ENCODE results near the gene KCNQ5.

- no peak for TF ChIP-seq POLR2A (IDR thresholded peaks at IDR 0.05)
- TF ChIP-seq, protein P1, sequence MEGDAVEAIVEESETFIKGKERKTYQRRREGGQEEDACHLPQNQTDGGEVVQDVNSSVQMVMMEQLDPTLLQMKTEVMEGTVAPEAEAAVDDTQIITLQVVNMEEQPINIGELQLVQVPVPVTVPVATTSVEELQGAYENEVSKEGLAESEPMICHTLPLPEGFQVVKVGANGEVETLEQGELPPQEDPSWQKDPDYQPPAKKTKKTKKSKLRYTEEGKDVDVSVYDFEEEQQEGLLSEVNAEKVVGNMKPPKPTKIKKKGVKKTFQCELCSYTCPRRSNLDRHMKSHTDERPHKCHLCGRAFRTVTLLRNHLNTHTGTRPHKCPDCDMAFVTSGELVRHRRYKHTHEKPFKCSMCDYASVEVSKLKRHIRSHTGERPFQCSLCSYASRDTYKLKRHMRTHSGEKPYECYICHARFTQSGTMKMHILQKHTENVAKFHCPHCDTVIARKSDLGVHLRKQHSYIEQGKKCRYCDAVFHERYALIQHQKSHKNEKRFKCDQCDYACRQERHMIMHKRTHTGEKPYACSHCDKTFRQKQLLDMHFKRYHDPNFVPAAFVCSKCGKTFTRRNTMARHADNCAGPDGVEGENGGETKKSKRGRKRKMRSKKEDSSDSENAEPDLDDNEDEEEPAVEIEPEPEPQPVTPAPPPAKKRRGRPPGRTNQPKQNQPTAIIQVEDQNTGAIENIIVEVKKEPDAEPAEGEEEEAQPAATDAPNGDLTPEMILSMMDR (IDR thresholded peaks at IDR 0.05) = no peak
Observed at GRCh38 chr6:73156793-73157767, 535.2 kb downstream of the KCNQ5 start.

All from vagina (tissue), 2 donors.